GM12891 (cell line): ENCODE data around the gene ATG7.

ENCODE experiments used
- PAX5 ChIP-seq: IDR thresholded peaks from 2 replicates; pipeline ENCODE4 v1.6.1; 2011; ENCODE audit warnings: low read length, moderate library complexity, mild to moderate bottlenecking; ENCODE audit not compliant: insufficient read depth, severe bottlenecking
- POLR2A ChIP-seq: IDR thresholded peaks from 2 replicates; pipeline ENCODE4 v1.6.1; 2011; ENCODE audit warnings: low read depth, low read length, control low read depth
- POLR2AphosphoS5 ChIP-seq: IDR thresholded peaks from 2 replicates; pipeline ENCODE4 v1.6.1; 2011; ENCODE audit warnings: low read depth, low read length, control low read depth
- POU2F2 ChIP-seq: IDR thresholded peaks from 2 replicates; pipeline ENCODE4 v1.6.1; 2011; ENCODE audit warnings: low read depth, mild to moderate bottlenecking, control low read depth, low read length, moderate library complexity
- SPI1 ChIP-seq: IDR thresholded peaks from 2 replicates; pipeline ENCODE4 v1.6.1; 2011; ENCODE audit warnings: low read depth, low read length, control low read depth
- TAF1 ChIP-seq: IDR thresholded peaks from 2 replicates; pipeline ENCODE4 v1.6.1; 2011; ENCODE audit warnings: low read depth, low read length, control low read depth

- TF ChIP-seq POLR2AphosphoS5 (no peak), TAF1 (no peak), POLR2A (no peak), SPI1 (no peak), PAX5 (no peak), POU2F2 (no peak)
These were observed 30.2 kb downstream of the ATG7 start for GRCh38 chr3:11302444-11302843.
